ENCODE results near the gene ADCY2.
"Not testable (repeated sequence)": the region's sequence is repeated elsewhere in the genome, so short reads cannot be mapped to it uniquely, and the experiment has no call there.

ADCY2 gene

DNA sequence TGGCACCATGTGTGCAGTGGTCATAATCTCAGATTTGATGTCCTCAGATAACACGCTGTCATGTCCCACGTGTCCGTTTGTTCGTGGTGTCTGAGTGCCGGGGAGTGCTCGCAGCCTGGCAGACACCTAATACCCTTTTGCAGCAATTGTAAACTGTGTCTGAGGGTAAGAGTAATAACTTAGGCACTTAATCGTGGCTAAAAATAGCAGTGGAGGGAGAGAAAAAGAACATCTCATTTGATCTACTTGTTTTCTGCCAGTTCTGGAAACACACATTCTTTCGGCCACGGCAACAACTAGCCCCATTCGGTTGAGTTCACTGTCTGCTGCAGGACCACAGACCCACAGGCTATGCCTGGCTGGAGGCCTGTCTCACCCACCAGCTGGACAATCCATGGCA, 16.5 kb downstream of the ADCY2 start:
- TF ChIP-seq Cebpa-rat (IDR thresholded peaks at IDR 0.05) = no peak
- Histone ChIP-seq H3K36me3 (no peaks in the 10 kb centered on the region), H4K20me1 (no peaks in the 10 kb centered on the region), H3K4me2 (no peak overlapping the region), H3K4me1 (peaks cover 0 to 6% (median 0%) of the 10 kb centered on the region in 10 experiments; a peak in 2 of 20 replicates), H3K9me3 (replicated peaks in 1 of 11) (peaks cover 0 to 12% (median 0%) of the 10 kb centered on the region in 11 experiments; a peak in 8 of 22 replicates), H3K27ac (no peak overlapping the region), H3K4me3 (no peak overlapping the region), H3K9ac (no peak overlapping the region), H3K27me3 (no peaks in the 10 kb centered on the region)

DNA sequence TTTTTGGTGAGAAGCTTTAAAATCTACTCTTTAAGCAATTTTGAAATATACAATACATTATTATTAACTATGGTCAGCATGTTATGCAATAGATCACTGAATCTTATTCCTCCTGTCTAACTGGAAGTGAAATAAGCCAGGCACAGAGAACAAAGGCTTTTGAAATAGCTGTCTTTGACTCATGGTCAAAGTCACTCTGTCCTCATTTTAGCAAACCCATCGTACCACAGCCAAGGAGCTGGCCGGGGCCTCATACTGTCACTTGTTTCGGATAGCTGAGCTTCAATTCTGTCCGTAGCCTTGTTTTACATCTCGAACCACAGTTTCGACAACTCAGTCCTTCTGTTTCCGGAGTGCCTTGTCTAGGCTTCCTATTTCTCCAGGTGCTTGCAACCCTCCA, 19.2 kb downstream of the ADCY2 start:
- H3K27ac ChIP-seq = no peak overlapping the region
- H3K4me3 ChIP-seq = no peak overlapping the region
- peak overlapping the region in 2 of 11 experiments; percentile 4 to 24; a peak in 1 of 22 replicates for H3K4me2 ChIP-seq
- no peaks in the 10 kb centered on the region for H4K20me1 ChIP-seq
- no peak for TF ChIP-seq Cebpa-rat (IDR thresholded peaks at IDR 0.05)
- H3K9ac ChIP-seq = no peak overlapping the region
- no peaks in the 10 kb centered on the region for H3K9me3 ChIP-seq (replicated peaks in 1 of 11)
- H3K36me3 ChIP-seq = no peaks in the 10 kb centered on the region
- H3K27me3 ChIP-seq = no peaks in the 10 kb centered on the region
- H3K4me1 ChIP-seq = peaks cover 0 to 6% (median 0%) of the 10 kb centered on the region in 10 experiments; a peak in 2 of 20 replicates

DNA sequence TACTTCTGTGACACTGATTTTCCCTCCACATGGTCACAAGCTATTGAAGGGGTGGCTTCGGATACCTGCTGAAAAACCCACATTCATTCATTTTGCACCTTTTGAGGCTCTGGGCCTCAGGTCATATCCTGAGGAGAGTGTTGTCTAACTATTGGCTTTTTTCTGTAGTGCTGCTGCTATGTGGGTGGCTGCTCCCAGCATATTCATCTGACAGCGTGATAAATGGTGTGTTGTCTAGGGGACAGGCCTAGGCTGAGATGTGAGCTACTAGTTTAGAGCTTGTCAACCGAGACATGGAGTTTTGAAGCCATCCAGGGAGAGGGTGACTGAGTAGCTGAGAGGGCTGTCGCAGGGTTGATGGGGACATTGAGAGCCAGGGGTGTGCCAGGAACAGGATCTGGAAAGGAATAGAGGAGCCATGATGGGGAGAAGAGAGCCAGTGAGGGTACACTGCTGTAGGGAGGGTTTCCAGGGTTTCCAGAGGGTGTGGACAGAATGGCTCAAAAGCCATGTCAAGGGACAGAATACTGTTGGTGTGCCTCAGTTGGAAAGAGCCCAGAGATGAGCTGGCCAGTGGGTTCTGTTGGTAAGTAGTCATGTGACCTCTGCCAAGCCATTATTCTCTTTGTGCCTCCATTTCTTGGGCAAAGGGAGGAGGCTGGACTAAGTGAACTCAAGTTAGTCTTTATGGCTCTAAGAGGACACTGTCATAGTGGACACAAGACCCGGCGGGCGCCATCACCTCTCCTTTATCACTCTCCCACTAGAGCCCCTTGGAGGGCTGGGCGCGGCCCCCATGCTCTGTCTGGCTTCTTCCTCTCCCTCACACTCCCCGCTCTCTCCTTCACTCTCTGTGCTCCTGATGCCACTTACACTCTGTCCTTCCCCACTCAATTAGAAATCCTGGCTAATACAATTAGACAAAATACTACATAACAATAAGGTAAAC, 19.9 kb downstream of the ADCY2 start:
- H3K4me1 ChIP-seq = peaks cover 0 to 6% (median 0%) of the 10 kb centered on the region in 10 experiments; a peak in 2 of 20 replicates
- H4K20me1 ChIP-seq = no peaks in the 10 kb centered on the region
- no peaks in the 10 kb centered on the region for H3K9me3 ChIP-seq (replicated peaks in 1 of 11)
- no peak for TF ChIP-seq Cebpa-rat (IDR thresholded peaks at IDR 0.05)
- H3K4me3 ChIP-seq = no peak overlapping the region
- 0 out of 22 replicates have a peak overlapping the region, but pooled peaks of 1 of the 11 experiments have one; percentile 21 for H3K27ac ChIP-seq
- H3K27me3 ChIP-seq = no peaks in the 10 kb centered on the region
- no peak overlapping the region for H3K9ac ChIP-seq
- no peaks in the 10 kb centered on the region for H3K36me3 ChIP-seq
- H3K4me2 ChIP-seq = peak overlapping the region in 2 of 11 experiments; percentile 4 to 24; a peak in 1 of 22 replicates

DNA sequence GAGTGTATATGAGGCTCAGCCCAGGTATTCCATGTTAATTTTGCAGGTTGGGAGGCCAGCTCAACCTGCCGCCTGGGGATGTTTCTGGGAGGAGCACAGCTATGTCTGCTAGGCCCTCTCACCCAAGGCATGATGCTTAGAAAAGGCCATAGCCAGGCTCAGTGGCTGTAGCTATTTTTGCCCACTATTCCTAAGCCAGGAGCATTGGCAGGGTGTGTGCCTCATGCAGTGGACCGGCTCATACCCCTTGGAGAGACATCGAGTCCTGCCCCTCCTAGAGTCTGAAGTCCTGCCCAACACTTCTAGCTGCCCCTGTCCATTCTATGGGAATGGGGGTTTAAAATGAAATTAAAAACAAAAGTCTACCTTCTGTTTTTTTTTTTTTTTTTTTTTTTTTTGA, 22.3 kb downstream of the ADCY2 start:
- Histone ChIP-seq H3K9ac (no peak overlapping the region), H3K4me2 (no peak overlapping the region), H3K9me3 (replicated peaks in 1 of 11) (peaks cover 0 to 5% (median 2%) of the 10 kb centered on the region in 11 experiments; a peak in 5 of 22 replicates), H3K27me3 (no peaks in the 10 kb centered on the region), H3K4me3 (no peak overlapping the region), H3K36me3 (no peaks in the 10 kb centered on the region), H3K4me1 (peaks cover 0 to 6% (median 0%) of the 10 kb centered on the region in 10 experiments; a peak in 2 of 20 replicates), H3K27ac (no peak overlapping the region), H4K20me1 (no peaks in the 10 kb centered on the region)
- TF ChIP-seq Cebpa-rat (IDR thresholded peaks at IDR 0.05) = no peak

DNA sequence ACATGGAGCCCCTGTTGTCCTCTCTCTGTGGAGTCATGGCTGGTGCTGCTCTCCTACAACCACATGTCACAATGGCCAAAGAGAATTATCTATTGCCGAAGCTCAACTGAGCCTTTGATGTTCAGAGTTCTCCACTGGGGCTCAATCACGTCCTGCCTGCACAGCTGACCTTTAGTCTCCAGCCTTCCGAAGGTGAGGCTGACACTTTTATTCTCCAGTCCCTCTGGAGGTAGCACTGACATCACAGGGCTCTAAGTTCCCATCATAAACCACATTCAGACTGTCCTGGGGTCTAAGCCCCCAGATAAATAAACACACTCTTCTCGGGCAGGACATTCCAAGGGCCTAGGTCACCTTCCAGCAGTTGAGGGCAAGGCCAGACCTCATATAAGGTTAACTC, 23.4 kb downstream of the ADCY2 start:
- no peak overlapping the region for H3K4me3 ChIP-seq
- H3K9ac ChIP-seq = no peak overlapping the region
- peaks cover 0 to 6% (median 0%) of the 10 kb centered on the region in 10 experiments; a peak in 2 of 20 replicates for H3K4me1 ChIP-seq
- no peak overlapping the region for H3K4me2 ChIP-seq
- TF ChIP-seq Cebpa-rat (IDR thresholded peaks at IDR 0.05) = no peak
- H3K36me3 ChIP-seq = no peaks in the 10 kb centered on the region
- peaks cover 0 to 14% (median 9%) of the 10 kb centered on the region in 11 experiments; a peak in 6 of 22 replicates for H3K9me3 ChIP-seq (replicated peaks in 1 of 11)
- H3K27ac ChIP-seq = no peak overlapping the region
- H4K20me1 ChIP-seq = no peaks in the 10 kb centered on the region
- H3K27me3 ChIP-seq = no peaks in the 10 kb centered on the region

DNA sequence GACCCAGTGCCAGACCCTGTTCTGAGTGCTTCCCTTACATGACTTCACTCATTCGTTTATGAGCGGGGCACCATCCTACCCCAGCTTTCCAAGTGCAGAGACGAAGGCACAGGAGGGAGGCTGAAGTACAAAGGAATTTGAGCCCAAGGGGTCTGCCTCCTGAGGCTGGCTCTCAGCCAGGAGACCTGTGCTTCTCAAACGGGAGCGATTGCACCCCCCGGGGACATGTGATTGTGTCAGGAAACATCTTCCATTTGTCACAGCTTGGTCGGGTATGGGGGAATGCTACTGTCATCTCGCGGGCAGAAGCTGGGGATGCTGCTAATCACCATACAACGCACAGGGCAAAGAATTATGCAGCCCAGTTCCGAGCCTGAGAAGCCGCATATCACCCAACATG, 23.9 kb downstream of the ADCY2 start:
- peaks cover 0 to 14% (median 9%) of the 10 kb centered on the region in 11 experiments; a peak in 6 of 22 replicates for H3K9me3 ChIP-seq (replicated peaks in 1 of 11)
- no peak overlapping the region for H3K27ac ChIP-seq

DNA sequence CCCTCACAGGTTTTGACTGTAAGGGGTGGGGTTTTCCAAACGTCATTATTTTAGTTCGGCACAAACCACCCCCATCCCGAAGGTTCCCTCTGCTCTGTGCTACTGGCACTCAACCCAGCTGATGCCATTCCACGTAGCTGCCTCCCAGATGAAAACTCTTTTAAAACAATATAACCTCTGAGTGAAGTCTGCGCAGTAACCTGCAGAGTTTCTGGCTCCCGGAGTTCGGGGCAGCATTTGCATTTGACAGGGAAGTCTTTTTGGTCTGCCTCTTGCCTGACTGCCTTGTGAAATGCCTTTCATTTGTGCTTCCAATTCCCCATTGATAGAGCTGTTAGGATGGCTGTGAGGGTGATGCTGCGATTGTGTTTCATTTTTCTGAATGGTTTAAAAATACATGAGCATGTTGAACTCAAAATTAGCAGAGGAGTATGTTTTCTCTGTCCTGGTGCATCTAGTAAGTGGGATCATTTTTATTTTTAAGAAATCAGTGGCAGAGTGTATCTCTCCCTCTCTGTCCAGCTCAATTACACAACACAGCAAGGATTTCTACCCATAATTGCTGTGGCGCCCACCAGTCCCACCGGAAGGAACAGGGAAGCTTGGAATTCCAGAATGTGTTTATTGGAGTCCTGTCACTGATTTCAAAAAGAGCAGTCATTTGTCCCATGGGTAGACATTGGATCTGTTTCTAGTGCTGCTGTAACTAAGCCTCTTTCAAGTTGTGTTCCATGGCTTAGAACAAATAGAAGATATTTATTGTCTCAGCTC, 24.8 kb downstream of the ADCY2 start:
- no peaks in the 10 kb centered on the region for H4K20me1 ChIP-seq
- H3K4me3 ChIP-seq = no peak overlapping the region
- H3K4me1 ChIP-seq = no peaks in the 10 kb centered on the region
- no peaks in the 10 kb centered on the region for H3K27me3 ChIP-seq
- no peaks in the 10 kb centered on the region for H3K36me3 ChIP-seq
- peaks cover 0 to 14% (median 9%) of the 10 kb centered on the region in 11 experiments; a peak in 6 of 22 replicates for H3K9me3 ChIP-seq (replicated peaks in 1 of 11)
- no peak for TF ChIP-seq Cebpa-rat (IDR thresholded peaks at IDR 0.05)
- H3K9ac ChIP-seq = no peak overlapping the region
- H3K4me2 ChIP-seq = no peak overlapping the region
- no peak overlapping the region for H3K27ac ChIP-seq

More for the DNA sequence above, 23.9 kb downstream of the ADCY2 start:
- H3K4me2 ChIP-seq = no peak overlapping the region
- no peaks in the 10 kb centered on the region for H3K36me3 ChIP-seq
- no peak overlapping the region for H3K9ac ChIP-seq
- H3K27me3 ChIP-seq = no peaks in the 10 kb centered on the region
- no peak overlapping the region for H3K4me3 ChIP-seq
- no peaks in the 10 kb centered on the region for H4K20me1 ChIP-seq
- TF ChIP-seq Cebpa-rat (IDR thresholded peaks at IDR 0.05) = no peak
- peaks cover 0 to 6% (median 0%) of the 10 kb centered on the region in 10 experiments; a peak in 2 of 20 replicates for H3K4me1 ChIP-seq

DNA sequence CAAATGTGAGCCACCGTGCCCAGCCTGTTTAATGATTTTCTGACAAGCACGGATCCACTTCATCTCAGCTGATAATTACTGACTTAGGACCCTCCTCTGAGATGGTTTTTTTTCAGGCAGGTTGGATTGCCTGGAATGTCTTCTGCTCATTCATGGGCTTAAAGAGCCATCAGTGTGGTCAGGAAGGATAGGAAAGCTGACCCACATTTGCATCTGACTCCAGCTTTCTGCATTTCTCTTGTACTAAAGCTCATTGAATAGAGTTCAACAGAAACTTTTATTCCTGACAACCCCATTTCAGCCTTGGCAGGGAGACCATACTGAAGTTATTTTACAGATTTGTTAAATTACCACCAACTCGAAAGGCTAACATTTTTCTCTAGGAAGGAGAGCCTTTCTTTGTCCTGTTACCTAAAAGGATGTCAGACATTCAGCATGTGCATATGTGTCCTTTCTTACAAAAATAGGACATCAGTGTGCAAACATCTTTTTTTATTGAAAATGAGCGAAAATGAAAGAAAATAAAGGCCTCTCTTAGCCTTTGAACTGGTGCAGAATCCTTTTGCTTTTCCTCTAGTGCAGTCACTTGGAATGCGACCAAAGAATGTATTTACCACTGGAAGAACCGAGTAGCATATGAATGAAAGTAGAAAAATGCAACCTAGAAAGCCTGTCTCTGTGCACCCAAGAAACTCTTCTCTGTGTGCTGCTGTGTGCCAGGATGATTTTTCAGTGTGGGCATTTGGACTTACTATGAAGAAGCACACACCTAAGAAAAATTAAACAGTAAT, 26.6 kb downstream of the ADCY2 start:
- Histone ChIP-seq H3K9ac (no peak overlapping the region), H3K36me3 (no peaks in the 10 kb centered on the region), H3K4me2 (no peak overlapping the region), H3K4me1 (no peaks in the 10 kb centered on the region), H3K4me3 (no peak overlapping the region), H3K9me3 (replicated peaks in 1 of 11) (peaks cover 0 to 14% (median 9%) of the 10 kb centered on the region in 11 experiments; a peak in 7 of 22 replicates), H4K20me1 (no peaks in the 10 kb centered on the region), H3K27ac (no peak overlapping the region), H3K27me3 (no peaks in the 10 kb centered on the region)
- no peak for TF ChIP-seq Cebpa-rat (IDR thresholded peaks at IDR 0.05)

DNA sequence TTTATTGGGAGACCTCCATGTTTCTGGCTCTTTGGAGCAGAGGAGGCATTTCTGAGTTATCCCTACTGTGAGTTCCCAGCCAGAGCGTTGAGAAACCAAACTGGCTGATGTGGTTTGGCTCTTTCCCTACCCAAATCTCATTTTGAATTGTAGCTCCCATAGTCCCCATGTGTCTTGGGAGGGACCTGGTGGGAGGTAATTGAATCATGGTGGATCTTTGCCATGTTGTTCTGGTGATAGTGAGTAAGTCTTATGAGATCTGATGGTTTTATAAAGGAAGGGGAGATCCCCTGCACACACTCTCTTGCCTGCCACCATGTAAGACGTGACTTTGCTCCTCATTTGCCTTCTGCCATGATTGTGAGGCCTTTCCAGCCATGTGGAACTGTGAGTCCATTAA, 27.3 kb downstream of the ADCY2 start:
- H3K27me3 ChIP-seq, H3K4me1 ChIP-seq, H3K4me2 ChIP-seq, H3K36me3 ChIP-seq, H3K4me3 ChIP-seq, H3K27ac ChIP-seq, H3K9ac ChIP-seq, H4K20me1 ChIP-seq: not testable (repeated sequence)
- peaks cover 0 to 14% (median 9%) of the 10 kb centered on the region in 11 experiments; a peak in 7 of 22 replicates for H3K9me3 ChIP-seq (replicated peaks in 1 of 11)
